Ascending aorta (tissue), 2 donors: ENCODE results near the gene ATP2A3. TPM values are rescaled to one million over a fixed set of nuclear protein-coding genes. Genes with fewer than 3 reads are reported as not detected.
A peak's percentile ranks its signal among the peaks of the same experiment; 100 is the strongest.

ENCODE experiments used
- DNase-seq, 2 donors: peaks; one replicate each; pipeline ENCODE4 v3.0.0-alpha.2; 2019; ENCODE audit warnings: low spot score in 2 of 2
- H3K27ac ChIP-seq, 2 donors: fragments of 200-600 bp; sonication (generic); one replicate each; pipeline ENCODE4 v1.5.1; 2016 to 2017; ENCODE audit warnings: mild to moderate bottlenecking in 1 of 2
- H3K27me3 ChIP-seq: fragments of 200-600 bp; sonication (generic); one replicate; pipeline ENCODE4 v1.5.1; 2017
- H3K36me3 ChIP-seq, 2 donors: fragments of 200-600 bp; sonication (generic); one replicate each; pipeline ENCODE4 v1.5.1; 2016
- H3K4me1 ChIP-seq, 2 donors: fragments of 200-600 bp; sonication (generic); one replicate each; pipeline ENCODE4 v1.5.1; 2016 to 2017; ENCODE audit warnings: mild to moderate bottlenecking in 1 of 2
- H3K4me3 ChIP-seq, 2 donors: fragments of 200-600 bp; sonication (generic); one replicate each; pipeline ENCODE4 v1.5.1; 2016 to 2017; ENCODE audit warnings: mild to moderate bottlenecking in 1 of 2
- H3K9me3 ChIP-seq, 2 donors: fragments of 200-600 bp; sonication (generic); one replicate each; pipeline ENCODE4 v1.5.1; 2016
- CTCF ChIP-seq, 3 experiments: fragments of 200-600 bp in 2 of 3; fragments of 450-650 bp in 1 of 3; sonication (generic) in 2 of 3; IDR thresholded peaks; one replicate each; pipeline ENCODE4 v1.5.1; 2016 to 2019; ENCODE audit warnings: antibody characterized with exemption in 3 of 3, mild to moderate bottlenecking in 1 of 3, moderate library complexity in 1 of 3
- intact Hi-C: fragments of 100-400 bp; cut with DNase I; formaldehyde crosslinking; loops from one replicate; pipeline ENCODE4 v1.15.1; 2023
- total RNA-seq: library from RNA; depleted of rRNA; stranded (reverse); fragments of >200 nt; gene quantifications from one replicate; pipeline ENCODE4 v1.1.0, GENCODE V29; 2016

Gene ATP2A3
- total RNA-seq, 1 donor from 2014 or later: 27.2 TPM

- H3K27me3 ChIP-seq: no peaks in the 10 kb centered on the region
- H3K36me3 ChIP-seq: no peaks in the 10 kb centered on the region
- DNase-seq: no peak
- TF ChIP-seq CTCF (IDR thresholded peaks at IDR 0.05): no peak
- peak overlapping the region in 1 of 2 donors; percentile 16 for H3K27ac ChIP-seq
- peaks cover 6 to 25% of the 10 kb centered on the region in 2 donors for H3K4me1 ChIP-seq
- no peaks in the 10 kb centered on the region for H3K9me3 ChIP-seq
- intact Hi-C loops: no loop called here
- H3K4me3 ChIP-seq: no peak overlapping the region
These were observed 4.2 kb downstream of the ATP2A3 start for GRCh38 chr17:3959921-3960601.

- no peaks in the 10 kb centered on the region for H3K27me3 ChIP-seq
- no peaks in the 10 kb centered on the region for H3K9me3 ChIP-seq
- peak overlapping the region in 1 of 2 donors; percentile 16 for H3K27ac ChIP-seq
- DNase-seq: no peak
- TF ChIP-seq CTCF (IDR thresholded peaks at IDR 0.05): no peak
- no peak overlapping the region for H3K4me3 ChIP-seq
- H3K36me3 ChIP-seq: no peaks in the 10 kb centered on the region
- intact Hi-C loops: no loop called here
- peaks cover 6 to 25% of the 10 kb centered on the region in 2 donors for H3K4me1 ChIP-seq
These were observed 4.8 kb downstream of the ATP2A3 start for GRCh38 chr17:3959295-3959899.

- Histone ChIP-seq H3K27me3 (no peaks in the 10 kb centered on the region), H3K36me3 (no peaks in the 10 kb centered on the region), H3K4me3 (no peak overlapping the region), H3K27ac (no peak overlapping the region), H3K4me1 (peaks cover 0 to 18% of the 10 kb centered on the region in 2 donors), H3K9me3 (no peaks in the 10 kb centered on the region)
- no peak for DNase-seq
- TF ChIP-seq CTCF (IDR thresholded peaks at IDR 0.05): no peak
- intact Hi-C loops: no loop called here
These were observed 6.3 kb downstream of the ATP2A3 start for GRCh38 chr17:3957735-3958599.

- H3K27ac ChIP-seq: no peak overlapping the region
- H3K27me3 ChIP-seq: no peaks in the 10 kb centered on the region
- H3K4me1 ChIP-seq: peaks cover 0 to 12% of the 10 kb centered on the region in 2 donors
- H3K9me3 ChIP-seq: no peaks in the 10 kb centered on the region
- no peak overlapping the region for H3K4me3 ChIP-seq
- intact Hi-C loops: no loop called here
- no peak for DNase-seq
- no peak for TF ChIP-seq CTCF (IDR thresholded peaks at IDR 0.05)
- no peaks in the 10 kb centered on the region for H3K36me3 ChIP-seq
These were observed 7.3 kb downstream of the ATP2A3 start for GRCh38 chr17:3956983-3957382.

GRCh38 chr17:3956327-3956957 is 7.8 kb downstream of the ATP2A3 start:
- no peak overlapping the region for H3K27ac ChIP-seq
- no peaks in the 10 kb centered on the region for H3K36me3 ChIP-seq
- intact Hi-C loops: no loop called here
- no peak for DNase-seq
- H3K4me3 ChIP-seq: no peak overlapping the region
- no peaks in the 10 kb centered on the region for H3K9me3 ChIP-seq
- H3K27me3 ChIP-seq: no peaks in the 10 kb centered on the region
- H3K4me1 ChIP-seq: peaks cover 0 to 12% of the 10 kb centered on the region in 2 donors
- no peak for TF ChIP-seq CTCF (IDR thresholded peaks at IDR 0.05)
